Epidermal melanocyte (primary cell): Measurements from ENCODE around the gene CIAO3.
A peak's percentile ranks its signal among the peaks of the same experiment; 100 is the strongest.

Experiments used
- DNase-seq: peaks from one replicate; pipeline ENCODE4 v3.0.0; 2011; ENCODE audit warnings: low spot score; ENCODE audit not compliant: insufficient read length

CIAO3 gene

GRCh38 chr16:724188-725040 lies 16.4 kb downstream of the CIAO3 start:
- no peak for DNase-seq

- no peak for DNase-seq
These were observed 17.1 kb downstream of the CIAO3 start for GRCh38 chr16:723695-724094.

DNA sequence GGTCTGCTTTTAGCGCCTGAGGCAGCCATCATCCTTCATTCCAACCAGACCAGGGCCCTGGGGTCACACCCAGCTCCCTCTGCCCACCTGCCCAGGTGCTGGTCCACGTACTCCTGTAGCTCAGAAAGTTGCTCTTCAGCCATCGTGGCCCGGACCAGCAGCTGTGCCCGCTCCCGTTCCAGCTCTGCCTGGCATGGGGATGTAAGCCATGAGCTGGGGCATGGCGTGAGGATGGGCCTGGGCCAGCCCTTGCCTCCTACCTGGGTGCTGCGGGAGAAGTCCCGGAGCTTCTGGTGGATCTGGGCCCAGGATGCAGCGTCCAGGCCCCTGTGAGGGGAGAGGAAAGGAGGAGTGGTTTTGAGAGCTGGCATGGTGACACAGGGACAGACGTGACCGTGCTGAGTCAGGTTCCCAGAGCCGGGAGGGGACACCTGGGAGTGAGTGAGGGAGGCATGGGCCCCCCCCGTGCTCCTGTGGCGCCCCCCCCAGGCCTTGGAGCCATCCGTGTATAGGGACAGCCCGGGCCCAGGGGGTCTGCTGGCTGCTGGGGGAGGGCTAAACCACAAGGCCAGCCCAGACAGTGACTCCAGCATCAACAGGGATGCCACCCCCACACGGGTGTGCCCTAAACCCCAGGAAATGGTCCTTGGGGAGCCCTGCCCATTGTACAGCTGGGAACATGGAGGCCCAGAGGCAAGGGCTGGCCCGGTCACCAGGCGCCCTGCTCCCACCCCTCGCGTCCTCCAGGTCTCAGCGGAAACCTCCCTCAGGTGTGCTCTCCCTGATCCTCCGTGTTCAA lies 17.8 kb downstream of the CIAO3 start:
- DNase-seq: no peak

GRCh38 chr16:721765-722540 lies 18.8 kb downstream of the CIAO3 start:
- DNase-seq: no peak

- DNase-seq: peak; percentile 92
These were observed 19.6 kb downstream of the CIAO3 start, which contains the start of gene ANTKMT for GRCh38 chr16:720990-721764. ANTKMT (plus strand) TSS chr16:721146; CDS start chr16:721275, 129 bp downstream.

DNA sequence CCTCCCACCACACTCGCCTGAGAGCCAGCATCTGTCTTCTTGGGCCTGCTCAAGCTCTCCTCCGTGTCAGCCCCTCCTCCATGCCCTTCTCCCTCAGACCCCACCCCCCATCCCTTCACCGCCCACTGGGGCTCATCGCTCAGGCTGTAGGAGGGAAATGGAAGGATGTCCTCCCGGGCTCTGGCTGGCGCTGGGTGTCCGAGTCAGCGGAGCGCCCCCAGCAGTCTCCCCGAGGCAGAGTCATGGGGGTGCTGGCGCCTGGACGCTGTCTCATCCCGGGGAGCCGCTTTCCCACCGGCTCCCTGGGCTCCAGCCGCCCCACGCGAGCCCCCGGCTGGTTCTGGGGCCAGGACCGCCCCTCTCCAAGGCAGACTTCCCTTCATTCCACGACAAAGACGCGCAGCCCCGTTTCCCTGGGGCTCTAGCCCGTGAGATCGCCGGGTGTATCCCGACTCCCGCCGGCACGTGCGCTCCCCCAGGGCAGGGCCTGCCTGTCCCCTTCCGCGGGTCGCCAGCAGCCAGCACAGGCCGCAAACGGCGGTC lies 20.3 kb downstream of the CIAO3 start:
- DNase-seq: peak; percentile 89

DNA sequence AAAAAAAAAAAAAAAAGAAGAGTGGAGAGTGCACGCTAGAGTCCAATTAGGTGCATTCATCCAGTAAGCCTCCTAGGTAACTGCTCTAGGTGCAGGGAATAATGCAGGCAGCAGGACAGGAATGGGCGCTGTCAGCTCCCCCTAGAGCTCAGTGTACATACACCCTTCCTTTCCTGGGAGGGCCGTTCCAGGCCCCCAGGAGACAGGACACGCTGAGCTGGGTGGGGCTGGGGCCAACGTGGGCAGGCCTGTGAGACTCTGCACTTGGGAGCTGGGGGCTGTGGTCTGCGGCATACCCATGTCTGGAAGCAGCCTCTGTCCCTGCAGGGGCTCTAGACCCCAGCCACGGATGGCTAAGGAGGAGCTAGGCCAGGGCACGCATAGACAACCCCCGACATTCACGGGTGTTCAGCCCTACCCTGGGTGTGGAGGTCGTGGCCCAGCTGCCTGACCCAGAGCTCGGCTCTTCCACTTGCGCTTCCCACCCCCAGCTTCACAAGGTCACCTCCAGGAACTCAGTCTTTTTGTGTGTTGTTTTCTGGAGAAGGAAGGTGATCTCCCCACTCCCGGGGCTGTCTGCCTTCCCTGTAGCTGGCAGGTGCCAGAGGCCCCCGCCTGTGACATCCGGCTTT lies 20.9 kb downstream of the CIAO3 start:
- DNase-seq: no peak

- DNase-seq: no peak
These were observed 21.9 kb downstream of the CIAO3 start for GRCh38 chr16:718922-719321.

GRCh38 chr16:718389-718788 lies 22.4 kb downstream of the CIAO3 start:
- no peak for DNase-seq

DNA sequence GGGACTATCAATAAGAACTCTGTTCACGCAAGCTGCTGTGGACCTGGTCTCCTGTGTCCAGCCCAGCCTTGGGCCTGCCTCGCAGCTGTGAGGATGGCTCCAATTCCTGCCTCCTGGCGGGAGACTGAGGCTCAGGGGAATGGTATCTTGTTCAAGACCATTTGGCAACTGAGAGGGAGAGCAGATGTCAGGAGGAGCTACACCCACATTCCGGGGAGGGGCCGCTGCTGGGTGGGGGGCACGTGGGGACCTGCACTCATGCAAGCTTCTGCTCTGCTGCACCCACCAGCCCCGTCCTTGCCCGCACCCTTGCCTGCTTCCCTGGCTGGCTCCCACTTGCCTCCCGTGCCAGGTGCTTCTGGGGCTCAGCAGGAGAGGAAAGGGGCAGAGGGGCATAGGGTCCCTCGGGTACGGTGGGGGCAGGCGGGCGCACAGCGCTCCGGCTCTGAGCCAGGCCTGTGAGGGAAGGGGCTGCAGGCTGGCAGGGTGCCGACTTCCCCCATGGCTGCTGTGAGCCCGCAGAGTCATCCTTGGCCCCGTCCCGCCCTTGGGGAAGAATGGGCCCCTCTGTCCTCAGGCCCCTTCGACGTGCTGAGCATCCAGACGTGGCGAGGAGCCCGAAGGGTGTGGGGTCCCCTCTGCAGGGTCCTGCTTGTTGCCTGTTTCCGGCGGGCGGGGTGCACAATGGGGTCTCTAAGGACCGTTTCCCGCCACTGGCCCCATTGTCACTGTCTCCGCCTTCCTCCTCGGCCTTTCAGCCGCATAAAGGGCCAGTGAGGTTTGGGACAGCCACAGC lies 23.1 kb downstream of the CIAO3 start:
- no peak for DNase-seq

- no peak for DNase-seq
These were observed 23.9 kb downstream of the CIAO3 start for GRCh38 chr16:716768-717325.

DNA sequence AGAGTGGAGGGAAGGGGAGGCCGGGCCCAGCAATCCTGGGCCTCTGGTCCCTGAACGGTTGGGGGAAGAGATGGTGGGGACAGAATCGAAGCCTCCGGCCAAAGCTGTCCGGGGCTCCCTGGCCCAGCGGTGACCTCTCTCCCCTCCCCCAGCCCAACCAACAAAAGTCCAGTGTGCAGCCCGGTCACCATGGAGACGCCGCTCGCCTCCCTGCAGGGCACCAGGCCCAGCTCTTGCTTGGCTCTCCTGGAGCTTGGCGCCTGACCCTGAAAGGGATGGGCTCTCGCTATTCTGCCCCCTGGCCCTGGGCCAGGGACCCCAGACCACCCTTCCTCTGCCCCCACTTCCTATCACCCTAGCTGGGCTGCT lies 24.6 kb downstream of the CIAO3 start:
- DNase-seq: peak; percentile 91

DNA sequence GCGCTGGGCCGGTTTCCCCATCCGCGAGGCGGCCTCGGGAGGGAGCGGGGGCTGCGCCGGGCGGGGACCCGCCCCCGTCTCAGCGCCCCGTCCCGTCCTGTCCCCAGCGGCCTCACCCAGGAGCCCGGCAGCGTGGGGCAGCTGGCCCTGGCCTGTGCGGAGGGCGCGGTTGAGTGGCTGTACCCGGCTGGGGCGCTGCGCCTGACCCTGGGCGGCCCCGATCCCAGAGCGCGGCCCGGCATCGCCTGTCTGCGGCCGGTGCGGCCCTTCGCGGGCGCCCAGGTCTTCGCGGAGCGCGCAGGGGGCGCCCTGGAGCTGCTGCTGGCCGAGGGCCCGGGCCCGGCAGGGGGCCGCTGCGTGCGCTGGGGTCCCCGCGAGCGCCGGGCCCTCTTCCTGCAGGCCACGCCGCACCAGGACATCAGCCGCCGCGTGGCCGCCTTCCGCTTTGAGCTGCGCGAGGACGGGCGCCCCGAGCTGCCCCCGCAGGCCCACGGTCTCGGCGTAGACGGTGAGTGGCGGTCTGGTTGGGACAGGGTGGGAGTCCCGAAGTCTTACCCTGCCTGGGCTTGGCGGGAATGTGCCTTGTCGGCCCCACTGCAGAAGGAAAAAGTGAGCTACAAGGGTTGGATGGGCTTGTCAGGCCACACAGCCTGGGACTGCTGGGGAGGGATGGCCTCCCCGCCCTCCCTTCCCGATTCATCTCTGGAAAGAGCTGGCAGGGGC lies 25.2 kb downstream of the CIAO3 start:
- DNase-seq: no peak

GRCh38 chr16:714558-715476 lies 26.0 kb downstream of the CIAO3 start, which contains the start of gene METRN:
METRN (plus strand) TSS chr16:715118; CDS start chr16:715290, 172 bp downstream.
- peak; percentile 98 for DNase-seq

DNA sequence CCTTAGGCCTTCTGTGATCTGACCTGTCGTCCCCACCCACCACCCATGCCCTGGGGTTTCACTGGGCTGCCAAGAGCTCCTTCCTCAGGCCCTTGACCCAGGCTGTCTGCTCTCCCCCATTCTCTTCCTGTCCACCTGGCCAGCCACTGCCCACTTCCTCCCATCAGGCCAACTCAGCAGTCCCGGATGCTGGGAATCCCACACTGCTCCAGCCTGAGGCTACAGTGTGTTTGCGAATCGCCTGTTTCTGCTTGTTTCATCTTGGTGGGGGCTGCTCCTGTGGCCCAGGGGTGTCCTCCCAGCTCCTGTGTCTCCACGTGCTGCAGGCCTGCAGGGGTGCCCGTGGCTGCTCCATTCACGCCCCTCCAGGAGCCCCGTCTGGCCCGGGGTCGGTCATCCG lies 26.7 kb downstream of the CIAO3 start:
- DNase-seq: no peak

DNA sequence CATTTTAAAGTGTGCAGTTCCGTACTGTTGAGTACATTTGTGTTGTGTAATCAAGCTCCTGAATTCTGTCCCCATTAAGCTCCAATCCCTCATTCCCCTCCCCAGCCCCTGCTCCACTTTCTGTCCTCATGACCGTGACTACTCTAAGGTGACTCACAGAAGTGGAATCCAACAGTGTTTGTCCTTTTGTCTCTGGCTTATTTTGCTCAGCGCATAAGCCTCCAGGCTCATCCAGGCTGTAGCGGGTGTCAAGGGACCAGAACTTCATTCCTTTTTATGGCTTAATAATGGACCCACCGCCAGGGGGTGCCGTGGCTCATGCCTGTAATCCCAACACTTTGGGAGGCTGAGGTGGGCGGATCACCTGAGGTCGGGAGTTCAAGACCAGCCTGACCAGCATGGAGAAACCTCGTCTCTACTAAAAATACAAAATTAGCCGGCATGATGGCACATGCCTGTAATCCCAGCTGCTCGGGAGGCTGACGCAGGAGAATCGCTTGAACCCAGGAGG lies 28.0 kb downstream of the CIAO3 start:
- DNase-seq: peak; percentile 63
